HG03060 (cell line): Measurements from ENCODE around the gene DAO.
"Not testable (repeated sequence)": the region's sequence is repeated elsewhere in the genome, so short reads cannot be mapped to it uniquely, and the experiment has no call there.

Experiments
- ATAC-seq: cut with Tn5 transposase; IDR thresholded peaks from one replicate; pipeline ENCODE4 v1.9.1; 2021; ENCODE audit warnings: low read depth, moderate number of reproducible peaks; ENCODE audit not compliant: unreplicated experiment

The DAO gene

GRCh38 chr12:108847705-108848104 is 32.2 kb upstream of the DAO start:
- no peak for ATAC-seq

- ATAC-seq, result no peak
These were observed 30.2 kb upstream of the DAO start for GRCh38 chr12:108849660-108850059.

- no peak for ATAC-seq
These were observed 28.9 kb upstream of the DAO start for GRCh38 chr12:108850854-108851573.

GRCh38 chr12:108852674-108853309 is 27.1 kb upstream of the DAO start:
- no peak for ATAC-seq

DNA sequence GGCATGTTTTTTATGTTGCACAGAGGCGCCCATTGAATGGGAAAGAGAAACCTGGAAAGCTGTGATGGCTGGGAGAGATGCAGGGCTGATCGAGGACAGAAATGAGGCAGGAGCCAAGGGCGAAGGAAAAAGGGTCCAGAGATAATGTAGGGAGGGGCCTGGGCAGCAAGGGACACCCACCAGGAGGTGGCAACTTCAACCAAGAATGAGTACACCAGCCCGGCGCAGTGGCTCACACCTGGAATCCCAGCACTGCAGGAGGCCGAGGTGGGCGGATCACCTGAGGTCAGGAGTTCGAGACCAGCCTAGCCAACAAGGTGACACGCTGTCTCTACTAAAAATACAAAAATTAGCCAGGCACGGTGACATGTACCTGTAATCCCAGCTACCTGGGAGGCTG is 26.5 kb upstream of the DAO start:
- ATAC-seq, result no peak

DNA sequence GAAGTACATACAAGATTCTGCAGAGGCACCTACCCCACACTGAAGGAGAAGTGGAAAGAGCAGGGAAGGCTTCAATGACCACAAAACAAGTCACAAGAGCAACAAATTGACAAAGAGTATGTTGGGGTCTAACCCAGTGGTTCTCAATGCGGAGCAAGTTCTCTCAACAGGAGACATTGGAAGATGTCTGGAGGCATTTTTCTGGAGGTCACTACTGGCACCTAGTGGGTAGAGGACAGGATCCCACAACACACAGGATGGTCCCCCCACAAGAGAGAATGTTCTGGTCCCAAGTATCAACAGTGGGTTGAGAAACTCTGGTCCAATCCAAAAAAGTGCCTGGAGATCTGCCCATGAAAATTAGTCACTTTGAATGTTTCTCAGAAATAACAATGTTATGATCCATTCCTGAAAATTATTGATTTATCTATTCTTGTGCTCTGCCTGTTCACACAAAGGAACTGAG is 25.9 kb upstream of the DAO start:
- no peak for ATAC-seq

DNA sequence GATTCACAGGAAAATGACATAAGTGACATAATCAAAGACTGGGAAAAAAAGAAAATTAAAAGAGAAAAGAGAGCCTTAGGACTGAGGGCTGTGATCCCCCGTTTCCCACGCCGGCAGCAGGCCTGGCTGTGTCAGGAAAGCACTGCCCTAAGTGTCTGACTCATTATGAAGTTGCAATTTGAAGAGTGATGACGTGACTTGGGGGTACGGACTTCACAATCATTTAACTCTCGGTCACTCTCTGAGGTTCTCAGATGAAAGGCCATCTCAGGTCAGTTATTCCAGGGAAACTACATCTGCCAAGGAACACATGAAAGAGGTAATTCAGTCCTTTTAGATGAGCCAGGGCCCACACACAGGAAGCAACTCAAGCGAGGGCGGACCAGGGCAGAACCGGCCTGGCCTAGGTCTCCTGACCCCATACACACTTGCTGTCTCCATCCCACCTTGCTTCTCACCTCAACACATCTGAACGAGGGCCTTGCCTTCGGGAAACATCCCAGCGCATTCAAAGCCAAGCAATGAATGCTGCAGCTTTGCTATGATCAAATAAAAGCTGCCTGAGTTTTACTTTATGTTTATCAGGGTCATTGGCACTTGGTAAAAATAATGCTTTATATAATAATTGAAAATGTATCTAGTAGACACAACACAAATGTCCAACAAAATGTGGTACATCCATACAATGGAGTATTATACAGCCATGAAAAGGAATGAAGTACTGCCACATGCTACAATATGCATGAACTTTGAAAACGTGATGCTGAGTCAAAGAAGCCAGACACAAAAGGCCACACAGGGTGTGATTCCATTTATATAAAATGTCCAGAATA is 25.2 kb upstream of the DAO start:
- ATAC-seq, result no peak

GRCh38 chr12:108855284-108856169 is 24.4 kb upstream of the DAO start:
- no peak for ATAC-seq

- ATAC-seq, result no peak
These were observed 23.8 kb upstream of the DAO start for GRCh38 chr12:108856170-108856427.

GRCh38 chr12:108856428-108857157 is 23.3 kb upstream of the DAO start:
- ATAC-seq, result no peak

DNA sequence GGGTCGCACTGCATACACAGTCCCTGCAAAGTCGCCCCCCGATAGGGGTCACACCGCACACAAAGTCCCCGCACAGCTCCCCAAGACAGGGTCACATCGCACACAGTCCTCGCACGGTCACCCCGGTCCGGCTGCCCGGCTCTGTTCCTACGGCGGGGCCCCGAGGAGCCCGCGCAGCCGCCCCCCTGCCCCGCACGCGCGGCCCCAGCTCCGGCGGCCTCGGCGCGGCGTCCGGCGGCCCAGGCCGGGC is 22.8 kb upstream of the DAO start:
- ATAC-seq, result no peak

DNA sequence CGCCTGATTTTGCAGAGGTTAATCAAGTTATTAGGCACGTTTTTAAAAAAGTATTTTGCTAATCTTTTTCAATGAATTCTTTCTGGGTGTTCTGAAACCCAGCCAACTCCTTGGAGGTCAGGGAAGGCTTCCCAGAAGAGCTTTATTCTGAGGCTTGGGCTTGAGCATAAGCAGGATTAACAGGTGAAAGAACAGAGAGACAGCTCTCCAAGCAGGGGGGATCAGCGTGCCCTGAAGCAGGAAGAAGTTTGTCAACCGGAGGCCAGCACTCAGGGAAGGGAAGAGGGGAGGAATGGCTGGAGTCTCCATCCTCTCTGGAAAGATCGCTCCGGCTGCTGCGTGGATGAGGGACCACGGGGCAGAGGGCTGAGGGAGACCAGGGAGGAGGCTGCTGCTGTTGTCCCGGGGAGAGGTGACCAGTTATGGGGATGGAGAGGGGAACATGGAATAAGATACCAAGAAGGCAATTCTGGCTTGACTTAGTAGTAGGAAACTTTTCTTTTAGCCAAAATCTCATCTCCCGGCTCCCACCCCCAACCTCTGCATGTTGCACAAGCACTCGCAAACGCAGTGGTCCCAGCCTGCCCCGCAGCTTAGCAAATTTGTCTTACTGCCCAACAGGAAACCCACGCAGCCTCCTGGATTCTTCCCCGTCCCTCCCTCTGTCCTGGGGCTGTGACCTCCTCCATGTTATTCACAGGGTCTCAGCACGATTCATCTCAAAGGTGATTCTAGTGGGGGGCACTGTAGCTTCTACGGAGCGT is 21.4 kb upstream of the DAO start:
- ATAC-seq, result no peak

- ATAC-seq, result not testable (repeated sequence)
These were observed 20.6 kb upstream of the DAO start for GRCh38 chr12:108859141-108859922.

DNA sequence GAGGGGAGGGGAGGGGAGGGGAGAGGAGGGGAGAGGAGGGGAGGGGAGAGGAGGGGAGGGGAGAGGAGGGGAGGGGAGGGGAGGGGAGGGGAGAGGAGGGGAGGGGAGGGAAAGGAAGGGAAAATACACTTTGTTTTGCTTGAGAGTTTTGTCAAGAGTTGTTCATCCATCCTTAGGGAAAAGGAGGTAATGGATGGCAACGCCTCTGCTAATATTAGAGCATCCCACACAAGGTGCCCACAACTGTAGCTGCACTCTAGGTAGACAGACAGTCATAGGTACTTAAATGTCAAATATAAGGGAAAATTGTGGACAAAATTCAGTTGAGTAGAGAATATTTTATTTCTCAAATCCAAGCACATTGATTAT is 20.0 kb upstream of the DAO start:
- ATAC-seq, result no peak

DNA sequence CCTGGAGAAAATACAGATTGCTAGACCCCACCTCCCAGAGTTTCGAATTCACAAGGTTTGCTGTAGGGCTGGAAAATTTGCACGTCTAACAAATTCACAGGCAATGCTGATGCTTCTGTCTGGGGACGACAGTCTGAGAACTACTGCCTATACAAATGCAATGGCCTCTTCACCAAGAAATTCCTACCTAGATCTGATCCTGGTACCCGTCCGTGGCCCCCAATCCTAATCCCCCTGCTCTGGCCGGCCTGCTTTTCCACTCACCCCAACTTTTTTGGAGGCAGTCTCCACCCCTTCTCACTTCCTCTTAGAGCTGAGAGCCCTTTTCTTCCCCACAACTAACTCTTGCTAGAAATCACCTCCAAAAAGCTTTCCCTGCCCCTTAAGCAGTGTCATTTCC is 19.4 kb upstream of the DAO start:
- ATAC-seq, result no peak

- no peak for ATAC-seq
These were observed 17.9 kb upstream of the DAO start for GRCh38 chr12:108861878-108862587.

DNA sequence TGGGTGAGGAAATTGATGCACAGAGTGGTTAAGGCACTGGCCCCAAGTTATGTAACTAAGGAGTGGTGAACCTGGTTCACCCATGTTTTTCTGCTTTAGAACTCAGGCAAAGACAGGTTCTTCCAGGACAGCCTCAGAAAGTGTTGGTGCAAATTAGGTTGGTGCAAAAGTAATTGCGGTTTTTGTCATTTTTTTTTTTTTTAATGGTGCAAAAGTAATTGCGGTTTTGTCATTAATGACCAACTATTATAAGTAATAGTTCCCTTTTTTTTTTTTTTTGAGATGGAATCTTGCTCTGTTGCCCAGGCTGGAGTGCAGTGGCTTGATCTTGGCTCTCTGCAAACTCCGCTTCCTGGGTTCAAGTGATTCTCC is 17.3 kb upstream of the DAO start:
- no peak for ATAC-seq

DNA sequence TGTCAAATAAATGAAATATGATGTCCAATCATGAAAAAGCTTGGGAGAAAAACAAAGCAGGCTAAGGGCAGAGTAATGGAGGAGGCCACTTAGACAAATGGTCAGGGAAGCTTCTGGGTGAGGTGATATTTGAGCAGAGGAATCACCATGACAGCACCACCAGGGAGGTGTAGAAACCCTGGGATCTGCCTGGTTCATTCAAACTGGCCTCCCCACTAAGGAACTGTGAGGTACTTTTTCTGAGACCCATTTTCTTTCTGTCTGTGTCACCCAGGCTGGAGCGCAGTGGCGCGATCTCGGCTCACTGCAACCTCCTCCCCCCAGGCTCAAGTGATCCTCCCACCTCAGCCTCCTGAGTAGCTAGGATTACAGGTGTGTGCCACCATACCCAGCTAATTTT is 14.7 kb upstream of the DAO start:
- no peak for ATAC-seq
